NCI-H524 treated with DMSO at 0.1 percent for 48 hours (cell line): ENCODE measurements around the gene CDYL2.
"Not testable (repeated sequence)": the region's sequence is repeated elsewhere in the genome, so short reads cannot be mapped to it uniquely, and the experiment has no call there.

Experiments used
- DNase-seq: peaks from one replicate; lab custom pipeline; 2025; lab: John Stamatoyannopoulos, UW

Gene CDYL2

GRCh38 chr16:80804526-80805383 lies at the start of gene CDYL2:
TSS of gene CDYL2 (minus strand) at chr16:80804598. CDS start at chr16:80804173, 425 bp downstream.
- no peak for DNase-seq

- no peak for DNase-seq
These were observed 48.0 kb upstream of the CDYL2 start for GRCh38 chr16:80852261-80852872.

- no peak for DNase-seq
These were observed 47.4 kb upstream of the CDYL2 start for GRCh38 chr16:80851831-80852230.

- no peak for DNase-seq
These were observed 46.4 kb upstream of the CDYL2 start for GRCh38 chr16:80850757-80851156.

- no peak for DNase-seq
These were observed 44.5 kb upstream of the CDYL2 start for GRCh38 chr16:80848862-80849261.

- DNase-seq, result no peak
These were observed 42.3 kb upstream of the CDYL2 start for GRCh38 chr16:80846680-80847079.

- no peak for DNase-seq
These were observed 41.9 kb upstream of the CDYL2 start for GRCh38 chr16:80846275-80846674.

GRCh38 chr16:80844395-80844794 lies 40.0 kb upstream of the CDYL2 start:
- DNase-seq, result no peak

GRCh38 chr16:80841231-80841630 lies 36.8 kb upstream of the CDYL2 start:
- no peak for DNase-seq

GRCh38 chr16:80837533-80838147 lies 33.2 kb upstream of the CDYL2 start:
- DNase-seq, result no peak

- no peak for DNase-seq
These were observed 32.4 kb upstream of the CDYL2 start for GRCh38 chr16:80836846-80837245.

- no peak for DNase-seq
These were observed 31.8 kb upstream of the CDYL2 start for GRCh38 chr16:80836202-80836601.

GRCh38 chr16:80831039-80831438 lies 26.6 kb upstream of the CDYL2 start:
- no peak for DNase-seq

GRCh38 chr16:80828495-80828894 lies 24.1 kb upstream of the CDYL2 start:
- DNase-seq, result no peak

- DNase-seq, result no peak
These were observed 22.6 kb upstream of the CDYL2 start for GRCh38 chr16:80827007-80827406.

GRCh38 chr16:80825365-80825758 lies 21.0 kb upstream of the CDYL2 start:
- DNase-seq, result no peak

- DNase-seq, result no peak
These were observed 20.4 kb upstream of the CDYL2 start for GRCh38 chr16:80824623-80825364.

GRCh38 chr16:80819988-80820387 lies 15.6 kb upstream of the CDYL2 start:
- DNase-seq, result no peak

- DNase-seq, result no peak
These were observed 12.0 kb upstream of the CDYL2 start for GRCh38 chr16:80816356-80816755.

GRCh38 chr16:80815278-80815677 lies 10.9 kb upstream of the CDYL2 start:
- DNase-seq, result not testable (repeated sequence)

- DNase-seq, result no peak
These were observed 8.2 kb upstream of the CDYL2 start for GRCh38 chr16:80812593-80812992.

- DNase-seq, result no peak
These were observed 5.0 kb upstream of the CDYL2 start for GRCh38 chr16:80809366-80809765.
